ENCODE measurements around the gene GARRE1. TPM values are rescaled to one million over a fixed set of nuclear protein-coding genes. Genes with fewer than 3 reads are reported as not detected.

GARRE1 gene
- total and polyA plus RNA-seq, 2 of the 8 experiments (the other 6 are each of a cell fraction or from before 2014, with no cell fraction given) = 16.4 to 23.1 TPM

- no peak overlapping the region for H3K4me3 ChIP-seq (ENCODE audit: extremely low read depth in 1 of 4, insufficient read depth in 2 of 4, low read depth in 3 of 4, low read length in 4 of 4)
- H4K8ac ChIP-seq (ENCODE audit: extremely low read depth, insufficient read depth, low read length) = no peak overlapping the region
- no peak overlapping the region for H3K27ac ChIP-seq (ENCODE audit: low read depth, low read length)
- H3K56ac ChIP-seq (replicated peaks; ENCODE audit: insufficient read length, low read depth, low read length) = no peak overlapping the region
- POLR2A ChIA-PET (ENCODE audit: partially characterized antibody) = interaction anchor here (0.5 to 2.4 kb wide), 3 partner anchors 9 to 151 kb away, joined by 4 to 11 read pairs (median 5); no protein-coding TSS in a partner anchor
- no peak overlapping the region for H3K4me2 ChIP-seq (ENCODE audit: insufficient read depth in 1 of 2, low read depth in 2 of 2, low read length in 2 of 2)
- H3K4ac ChIP-seq (replicated peaks; ENCODE audit: insufficient read length, low read depth, low read length) = no peak overlapping the region
- H3K18ac ChIP-seq (ENCODE audit: extremely low read depth, low read length) = no peak overlapping the region
- no peak overlapping the region for H2BK15ac ChIP-seq (ENCODE audit: low read length)
- no peaks in the 10 kb centered on the region for H3K27me3 ChIP-seq (replicated peaks in 1 of 4; ENCODE audit: control insufficient read depth in 3 of 4, extremely low read depth in 1 of 4, insufficient read depth in 3 of 4, low read length in 3 of 4)
- no peak overlapping the region for H2BK20ac ChIP-seq (ENCODE audit: low read length)
- H3K79me2 ChIP-seq (ENCODE audit: control insufficient read depth in 1 of 2, insufficient read depth in 2 of 2, low read length in 2 of 2) = peaks cover 0 to 3% of the 10 kb centered on the region in 2 experiments; a peak in 2 of 4 replicates
- H4K5ac ChIP-seq (ENCODE audit: insufficient read length, low read depth, low read length) = no peak overlapping the region
- peaks cover 3% of the 10 kb centered on the region; the same call in 1 of the 2 replicates for H3K79me1 ChIP-seq (ENCODE audit: low read depth, low read length)
- no peak overlapping the region for H2BK5ac ChIP-seq (ENCODE audit: low read depth, low read length)
- FAIRE-seq (no peak), DNase-seq (ENCODE audit: low read depth in 1 of 2, low spot score in 2 of 2) (no peak)
- no peak overlapping the region for H2BK120ac ChIP-seq (replicated peaks; ENCODE audit: low read depth, low read length)
- WGBS, 2 experiments (ENCODE audit: extremely low coverage in 1 of 2, insufficient coverage in 1 of 2, insufficient read length in 1 of 2, insufficient replicate concordance in 2 of 2, low coverage in 1 of 2, low lambda C conversion rate in 2 of 2, missing lambda C conversion rate in 1 of 2) = 96% methylated on average over 1 of the region's 1 CpG; no CpG with 5 or more reads in 1 of the 2 experiments
- no peak overlapping the region for H4K91ac ChIP-seq (replicated peaks; ENCODE audit: insufficient read length, low read length)
- no peak overlapping the region for H2AFZ ChIP-seq (ENCODE audit: low read length)
- no peaks in the 10 kb centered on the region for H3K23me2 ChIP-seq (ENCODE audit: low read depth, low read length)
- no peak overlapping the region for H3K9ac ChIP-seq (replicated peaks in 1 of 4; ENCODE audit: extremely low read depth in 1 of 4, low read depth in 3 of 4, low read length in 3 of 4)
- H3K14ac ChIP-seq (ENCODE audit: insufficient read length) = no peak overlapping the region
- no peaks in the 10 kb centered on the region for H3K9me3 ChIP-seq (ENCODE audit: insufficient read depth in 2 of 2, low read depth in 1 of 2, low read length in 1 of 2)
- no peak overlapping the region for H2AK5ac ChIP-seq (ENCODE audit: low read depth, low read length)
- H2BK12ac ChIP-seq (ENCODE audit: low read depth, low read length) = no peak overlapping the region
- H3K36me3 ChIP-seq (ENCODE audit: control insufficient read depth in 2 of 4, insufficient read depth in 4 of 4, low read length in 3 of 4) = peaks cover 19 to 78% (median 44%) of the 10 kb centered on the region in 4 experiments
- CTCF ChIA-PET (ENCODE audit: partially characterized antibody) = interaction anchor here (0.6 to 3.2 kb wide), 10 partner anchors 9 to 271 kb away, joined by 3 to 13 read pairs (median 4); no protein-coding TSS in a partner anchor
- H3K23ac ChIP-seq (ENCODE audit: insufficient read length) = no peak overlapping the region
- H4K20me1 ChIP-seq (replicated peaks in 1 of 2; ENCODE audit: control insufficient read depth in 1 of 2, insufficient read depth in 2 of 2, low read length in 2 of 2) = peaks cover 2 to 5% of the 10 kb centered on the region in 2 experiments
- peaks cover 8 to 16% (median 13%) of the 10 kb centered on the region in 4 experiments for H3K4me1 ChIP-seq (replicated peaks in 1 of 4; ENCODE audit: control insufficient read depth in 3 of 4, insufficient read depth in 4 of 4, low read length in 3 of 4)
- TF ChIP-seq TBP (IDR thresholded peaks at IDR 0.05; ENCODE audit: low read depth, low read length) = no peak
- TF ChIP-seq POU5F1 (IDR thresholded peaks at IDR 0.05; ENCODE audit: low read depth, low read length) = no peak
- TF ChIP-seq, protein P1, sequence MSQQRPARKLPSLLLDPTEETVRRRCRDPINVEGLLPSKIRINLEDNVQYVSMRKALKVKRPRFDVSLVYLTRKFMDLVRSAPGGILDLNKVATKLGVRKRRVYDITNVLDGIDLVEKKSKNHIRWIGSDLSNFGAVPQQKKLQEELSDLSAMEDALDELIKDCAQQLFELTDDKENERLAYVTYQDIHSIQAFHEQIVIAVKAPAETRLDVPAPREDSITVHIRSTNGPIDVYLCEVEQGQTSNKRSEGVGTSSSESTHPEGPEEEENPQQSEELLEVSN (IDR thresholded peaks at IDR 0.05) = no peak
- TF ChIP-seq CHD1 (IDR thresholded peaks at IDR 0.05; ENCODE audit: low read depth, low read length) = no peak
- TF ChIP-seq GABPA (IDR thresholded peaks at IDR 0.05; ENCODE audit: borderline replicate concordance, insufficient read depth, low read length) = no peak
- TF ChIP-seq RFX5 (IDR thresholded peaks at IDR 0.05; ENCODE audit: borderline replicate concordance, low read depth, low read length) = no peak
- TF ChIP-seq TAF1 (IDR thresholded peaks at IDR 0.05; ENCODE audit: low read depth, low read length) = no peak
- TF ChIP-seq TCF12 (IDR thresholded peaks at IDR 0.05; ENCODE audit: low read depth, low read length) = no peak
- TF ChIP-seq EZH2 (IDR thresholded peaks at IDR 0.05; ENCODE audit: low read depth, low read length, severe bottlenecking) = no peak
- TF ChIP-seq RXRA (IDR thresholded peaks at IDR 0.05; ENCODE audit: insufficient read depth, low read depth, low read length) = no peak
- no peak for TF ChIP-seq SRF (IDR thresholded peaks at IDR 0.05; ENCODE audit: low read depth, low read length)
- no peak for TF ChIP-seq ATF3 (IDR thresholded peaks at IDR 0.05; ENCODE audit: insufficient read depth, low read depth, low read length)
- no peak for TF ChIP-seq ASH2L (IDR thresholded peaks at IDR 0.05; ENCODE audit: low read length)
- no peak for TF ChIP-seq JUND (IDR thresholded peaks at IDR 0.05; ENCODE audit: low read length)
Measured at GRCh38 chr19:34222386-34222785, 32.0 kb upstream of the GARRE1 start.

Measured in H1 (cell line).